ENCODE data around the gene IRX2.

- TF ChIP-seq CTCF (IDR thresholded peaks at IDR 0.05), result no peak
- TF ChIP-seq POLR2AphosphoS5 (IDR thresholded peaks at IDR 0.05), result no peak
- no peak for TF ChIP-seq EP300 (IDR thresholded peaks at IDR 0.05; ENCODE audit: low read depth)
Observed at GRCh38 chr5:2751592-2752021, at the start of gene IRX2.

Data from transverse colon (tissue), 4 donors.